DMS53 treated with DMSO at 0.1 percent for 48 hours (cell line): ENCODE data around the gene TNFRSF8.
"Not testable (repeated sequence)": the region's sequence is repeated elsewhere in the genome, so short reads cannot be mapped to it uniquely, and the experiment has no call there.

Experiments used
- DNase-seq: peaks from one replicate; lab custom pipeline; 2025; ENCODE audit not compliant: unreplicated experiment; lab: John Stamatoyannopoulos, UW

TNFRSF8 gene

DNA sequence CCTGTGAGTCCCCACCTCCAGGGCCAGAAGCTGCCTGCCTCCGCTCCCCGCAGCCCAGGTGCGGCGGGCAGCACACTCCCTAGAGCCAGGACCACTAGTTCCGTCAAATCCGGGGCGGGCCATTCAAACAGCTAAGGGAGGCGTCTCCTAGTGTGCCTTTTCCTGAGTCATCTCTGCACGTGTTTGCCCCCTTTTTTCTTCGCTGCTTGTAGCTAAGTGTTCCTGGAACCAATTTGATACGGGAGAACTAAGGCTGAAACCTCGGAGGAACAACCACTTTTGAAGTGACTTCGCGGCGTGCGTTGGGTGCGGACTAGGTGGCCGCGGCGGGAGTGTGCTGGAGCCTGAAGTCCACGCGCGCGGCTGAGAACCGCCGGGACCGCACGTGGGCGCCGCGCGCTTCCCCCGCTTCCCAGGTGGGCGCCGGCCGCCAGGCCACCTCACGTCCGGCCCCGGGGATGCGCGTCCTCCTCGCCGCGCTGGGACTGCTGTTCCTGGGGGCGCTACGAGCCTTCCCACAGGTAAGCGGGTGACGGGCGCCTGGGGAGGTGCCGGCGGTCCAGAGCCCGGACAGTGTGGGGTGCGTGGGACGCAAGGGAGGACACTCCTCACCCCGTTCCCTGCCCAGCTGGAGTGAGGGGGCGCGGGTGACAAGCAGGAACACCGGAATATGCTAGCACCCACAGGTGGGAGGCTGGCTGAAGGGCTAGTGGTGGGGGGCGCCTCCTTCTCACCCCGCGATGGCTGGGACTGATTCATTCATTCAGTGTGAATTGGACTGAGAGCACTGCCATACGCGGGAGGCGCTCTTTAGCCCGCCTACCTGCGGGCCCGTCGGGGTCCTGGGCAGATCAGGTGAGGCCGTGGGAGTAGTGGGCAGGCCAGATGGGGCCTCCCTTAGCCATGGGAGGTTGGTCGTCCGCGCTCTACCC is at the start of gene TNFRSF8:
TNFRSF8 (plus strand) TSS at position 163 of the 932 bp plus-strand sequence; CDS start at position 459, 296 bp downstream.
- DNase-seq: no peak

DNA sequence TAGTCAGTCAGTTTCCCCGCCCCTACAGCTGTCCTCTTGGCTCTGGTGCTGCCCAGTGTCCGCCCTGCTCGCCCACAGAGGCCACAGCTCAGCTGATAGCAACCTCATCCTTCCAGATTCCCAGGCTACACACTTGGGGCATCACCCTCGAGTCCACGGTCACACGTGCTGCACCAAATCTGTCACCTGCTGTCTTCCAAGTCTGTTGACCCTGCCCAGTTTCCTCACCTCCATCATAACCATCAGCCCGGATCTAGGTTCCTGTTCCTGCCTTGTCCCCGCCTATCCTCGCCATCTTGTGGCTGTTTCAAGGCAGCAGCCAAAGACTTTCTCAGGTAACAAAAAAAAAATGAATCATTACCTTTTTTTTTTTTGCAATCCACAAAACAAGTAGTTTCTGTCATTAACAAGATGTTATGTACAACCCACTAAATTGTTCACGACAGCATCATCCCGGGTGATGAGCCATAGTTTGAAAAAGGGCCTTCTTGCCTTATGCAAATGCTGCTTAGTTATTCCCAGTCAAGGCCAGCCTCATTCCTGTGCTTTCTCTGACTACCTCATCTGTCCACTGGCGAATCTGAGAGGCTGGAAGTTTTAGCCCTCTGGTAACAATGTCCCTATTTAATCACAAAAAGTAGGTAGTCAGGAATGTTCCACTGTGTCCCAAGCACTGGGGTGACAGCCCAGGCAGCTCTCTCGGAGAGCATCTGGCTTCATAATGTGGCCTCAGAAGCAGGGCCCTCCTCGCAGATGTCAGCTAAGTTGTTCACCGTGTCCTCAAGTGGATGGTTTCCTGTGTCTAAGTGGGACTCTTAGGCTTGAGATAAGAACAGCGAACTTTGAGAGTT is 48.7 kb upstream of the TNFRSF8 start:
- DNase-seq: no peak

DNA sequence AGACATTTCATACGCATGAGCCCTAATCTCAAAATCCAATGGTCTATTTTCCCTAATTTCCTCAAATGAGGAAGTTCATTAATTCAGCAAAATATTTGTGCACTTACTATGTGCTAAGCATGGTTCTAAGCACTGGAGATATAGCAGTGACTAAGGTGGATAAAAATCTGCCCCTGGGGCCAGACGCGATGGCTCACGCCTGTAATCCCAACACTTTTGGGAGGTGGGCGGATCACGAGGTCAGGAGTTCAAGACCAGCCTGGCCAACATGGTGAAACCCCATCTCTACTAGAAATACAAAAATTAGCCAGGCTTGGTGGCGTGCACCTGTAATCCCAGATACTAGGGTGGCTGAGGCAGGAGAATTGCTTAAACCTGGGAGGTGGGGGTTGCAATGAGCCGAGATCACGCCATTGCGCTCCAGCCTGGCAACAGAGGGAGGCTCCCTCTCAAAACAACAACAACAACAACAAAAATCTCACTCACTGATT is 48.1 kb upstream of the TNFRSF8 start:
- DNase-seq: no peak

DNA sequence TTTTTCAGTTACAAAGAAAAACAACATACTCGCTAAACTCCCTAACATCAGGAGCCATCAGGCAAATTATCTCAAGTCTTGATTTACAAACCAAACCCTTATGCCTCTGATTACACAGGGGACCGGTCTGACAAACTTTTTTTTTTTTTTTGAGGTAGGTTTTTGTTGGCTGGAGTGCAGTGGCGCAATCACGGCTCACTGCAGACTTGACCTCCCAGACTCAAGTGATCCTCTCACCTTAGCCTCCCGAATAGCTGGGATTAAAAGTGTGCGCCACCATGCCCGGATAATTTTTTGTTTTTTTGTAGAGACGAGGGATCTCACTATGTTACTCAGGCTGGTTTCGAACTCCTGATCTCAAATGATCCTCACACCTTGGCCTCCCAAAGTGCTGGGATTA is 47.6 kb upstream of the TNFRSF8 start:
- no peak for DNase-seq

DNA sequence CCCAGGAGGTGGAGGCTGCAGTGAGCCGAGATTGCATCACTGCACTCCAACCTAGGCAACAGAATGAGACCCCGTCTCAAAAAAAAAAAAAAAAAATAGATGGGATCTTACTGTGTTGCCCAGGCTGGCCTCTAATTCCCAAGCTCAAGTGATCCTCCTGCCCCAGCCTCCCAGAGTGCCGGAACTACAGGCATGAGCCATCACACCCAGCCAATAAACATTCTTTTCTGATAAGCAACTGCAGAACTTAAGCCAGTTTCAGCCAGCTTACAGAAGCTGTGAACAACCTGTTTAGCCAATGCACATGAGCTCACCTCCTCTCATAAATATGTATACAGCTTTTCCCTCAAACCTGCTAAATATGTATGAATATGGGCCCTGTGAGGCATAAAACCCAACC is 46.9 kb upstream of the TNFRSF8 start:
- no peak for DNase-seq

DNA sequence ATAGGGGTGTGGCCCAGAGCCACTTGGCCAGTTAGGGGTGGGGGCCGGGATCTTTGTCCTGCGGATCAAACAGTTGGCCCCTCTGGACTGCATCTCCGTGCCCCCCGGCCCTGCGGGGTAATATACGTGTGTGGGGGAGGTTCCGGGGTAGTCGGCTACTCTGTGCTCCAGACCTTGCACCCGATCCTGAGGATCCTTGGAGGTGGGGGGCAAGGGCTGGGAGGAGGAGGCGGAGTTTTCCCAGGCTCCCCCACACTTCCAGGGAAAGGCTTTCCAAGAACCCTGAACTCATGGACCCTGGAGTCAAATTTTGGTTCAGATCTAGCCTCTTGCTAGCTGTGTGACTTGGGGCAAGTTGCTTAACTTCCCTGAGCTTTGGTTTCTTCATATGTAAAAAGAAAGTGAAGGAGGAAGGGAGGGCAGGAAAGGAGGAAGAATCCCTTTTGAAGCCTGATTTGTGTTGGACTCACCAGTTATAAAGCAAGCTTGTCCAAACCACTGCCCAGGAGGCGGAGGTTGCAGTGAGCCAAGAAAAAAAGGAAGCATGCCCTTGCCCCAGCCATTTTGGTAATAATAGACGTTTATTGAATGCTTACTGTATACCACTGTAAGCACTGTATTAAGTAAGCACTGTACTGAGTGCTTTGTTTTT is 43.1 kb upstream of the TNFRSF8 start:
- no peak for DNase-seq

DNA sequence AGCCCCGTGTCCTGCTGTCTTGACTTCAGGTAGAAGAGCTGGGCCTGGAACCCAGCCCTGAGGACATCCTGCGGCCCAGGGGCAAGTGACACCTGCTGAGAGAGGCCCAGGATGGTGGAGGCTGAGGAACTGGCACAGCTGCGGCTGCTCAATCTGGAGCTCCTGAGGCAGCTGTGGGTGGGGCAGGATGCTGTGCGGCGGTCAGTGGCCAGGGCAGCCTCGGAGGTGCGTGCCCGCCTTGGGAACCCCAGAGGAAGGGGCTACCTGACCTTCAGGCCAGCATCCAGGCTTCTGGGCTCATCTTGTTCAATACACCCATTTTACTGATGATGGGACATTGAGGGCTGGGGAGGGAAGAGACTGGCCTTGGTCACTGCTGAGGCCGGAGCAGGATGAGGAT is 41.5 kb upstream of the TNFRSF8 start:
- DNase-seq: no peak

DNA sequence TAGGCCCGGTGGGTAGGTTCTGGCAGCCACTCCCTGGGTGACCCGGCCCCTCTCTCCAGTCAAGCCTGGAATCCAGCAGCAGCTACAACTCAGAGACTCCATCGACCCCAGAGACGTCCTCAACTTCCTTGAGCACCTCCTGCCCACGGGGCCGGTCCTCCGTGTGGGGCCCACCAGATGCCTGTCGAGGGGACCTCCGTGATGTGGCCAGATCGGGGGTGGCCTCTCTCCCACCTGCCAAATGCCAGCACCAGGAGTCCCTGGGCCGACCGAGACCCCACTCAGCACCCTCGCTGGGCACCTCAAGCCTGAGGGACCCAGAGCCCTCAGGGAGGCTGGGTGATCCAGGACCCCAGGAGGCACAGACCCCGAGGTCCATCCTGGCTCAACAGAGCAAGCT is 41.1 kb upstream of the TNFRSF8 start:
- no peak for DNase-seq

DNA sequence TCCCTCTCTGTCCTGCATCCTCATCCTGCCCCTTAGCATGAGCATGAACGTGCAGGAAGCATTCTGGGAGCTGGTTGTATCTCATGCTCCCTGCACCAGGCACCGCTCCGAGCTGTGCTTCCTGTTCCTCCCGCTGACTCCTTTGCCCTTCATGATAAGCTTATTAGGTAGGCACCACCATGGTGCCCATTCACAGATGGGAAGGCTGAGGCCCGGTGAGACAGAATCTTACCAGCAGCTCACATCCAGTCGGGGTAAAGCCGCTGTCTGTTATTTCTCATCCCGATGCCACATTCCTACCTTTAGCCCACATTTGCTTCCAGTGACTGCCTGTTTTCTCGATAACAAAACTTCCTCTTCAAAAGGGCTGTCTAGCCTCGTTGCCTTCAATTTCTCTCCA is 36.5 kb upstream of the TNFRSF8 start:
- DNase-seq: no peak

DNA sequence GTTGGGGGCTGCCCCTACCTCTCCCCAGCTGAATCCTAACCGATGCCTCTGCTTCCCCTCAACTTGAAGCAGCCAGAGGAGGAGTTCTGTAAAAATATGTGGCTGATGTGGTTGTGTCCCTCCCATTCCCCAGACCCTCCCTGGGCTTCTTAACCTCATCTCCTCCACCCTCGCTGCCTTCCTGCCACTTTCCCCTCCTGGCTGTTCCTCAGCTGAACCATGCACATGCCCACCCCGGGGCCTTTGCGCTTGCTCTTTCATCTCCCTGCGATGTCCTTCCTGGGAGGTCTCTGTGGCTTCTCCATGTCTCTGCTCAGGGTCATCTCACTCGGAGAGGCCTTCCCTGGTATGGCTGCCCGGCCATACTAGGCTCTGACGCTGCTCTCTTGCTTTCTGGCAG is 34.9 kb upstream of the TNFRSF8 start:
- DNase-seq: no peak

DNA sequence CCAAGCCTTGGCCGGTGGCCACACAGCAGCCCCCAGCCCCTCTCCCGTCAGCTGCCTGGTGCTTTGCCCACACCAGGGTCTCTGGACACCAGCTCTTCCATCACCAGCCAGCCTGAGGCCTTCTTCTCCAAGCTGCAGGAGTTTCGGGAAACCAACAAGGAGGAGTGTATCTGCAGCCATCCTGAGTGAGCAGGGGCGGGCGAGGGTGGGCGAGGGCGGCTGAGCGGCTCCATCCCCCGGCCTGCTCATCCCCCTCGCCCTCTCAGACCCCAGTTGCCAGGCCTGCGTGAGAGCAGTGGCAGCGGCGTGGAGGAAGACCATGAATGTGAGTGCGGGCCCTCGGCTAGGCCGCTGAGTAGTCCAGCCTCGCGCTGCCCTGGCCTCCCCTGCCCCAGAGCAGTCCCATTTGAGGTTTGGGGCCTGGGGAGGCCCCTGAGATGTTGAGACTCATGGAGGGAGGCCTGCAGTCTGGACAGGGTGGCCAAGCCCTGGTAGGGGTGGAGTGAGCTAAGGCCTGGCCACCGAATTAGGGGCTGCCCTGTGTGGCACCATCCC is 34.1 kb upstream of the TNFRSF8 start:
- DNase-seq: no peak

DNA sequence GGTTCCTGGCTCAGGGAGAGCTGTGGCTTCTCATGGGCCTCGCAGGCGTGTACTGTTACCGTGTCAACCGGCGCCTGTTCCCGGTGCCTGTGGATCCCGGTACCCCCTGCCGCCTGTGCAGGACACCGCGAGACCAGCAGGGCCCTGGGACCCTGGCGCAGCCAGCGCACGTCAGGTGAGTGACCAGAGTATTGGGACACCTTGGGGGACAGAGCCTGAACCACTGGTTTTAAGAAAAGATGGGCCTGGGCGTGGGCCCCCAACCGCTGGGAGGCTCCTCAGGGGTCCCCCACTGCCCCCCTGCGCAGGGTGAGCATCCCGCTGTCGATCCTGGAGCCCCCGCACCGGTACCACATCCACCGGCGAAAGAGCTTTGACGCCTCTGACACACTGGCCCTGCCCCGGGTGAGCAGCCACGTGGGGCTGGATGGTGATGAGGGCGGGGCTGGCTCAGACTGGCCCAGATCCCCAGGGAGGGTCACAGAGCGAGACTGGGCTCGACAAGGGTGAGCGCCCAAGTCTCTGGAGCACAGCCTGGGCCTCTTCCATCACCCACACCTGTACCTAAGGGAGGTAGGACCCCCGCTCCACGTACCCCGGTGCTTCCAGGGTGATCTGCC is 33.3 kb upstream of the TNFRSF8 start:
- no peak for DNase-seq

DNA sequence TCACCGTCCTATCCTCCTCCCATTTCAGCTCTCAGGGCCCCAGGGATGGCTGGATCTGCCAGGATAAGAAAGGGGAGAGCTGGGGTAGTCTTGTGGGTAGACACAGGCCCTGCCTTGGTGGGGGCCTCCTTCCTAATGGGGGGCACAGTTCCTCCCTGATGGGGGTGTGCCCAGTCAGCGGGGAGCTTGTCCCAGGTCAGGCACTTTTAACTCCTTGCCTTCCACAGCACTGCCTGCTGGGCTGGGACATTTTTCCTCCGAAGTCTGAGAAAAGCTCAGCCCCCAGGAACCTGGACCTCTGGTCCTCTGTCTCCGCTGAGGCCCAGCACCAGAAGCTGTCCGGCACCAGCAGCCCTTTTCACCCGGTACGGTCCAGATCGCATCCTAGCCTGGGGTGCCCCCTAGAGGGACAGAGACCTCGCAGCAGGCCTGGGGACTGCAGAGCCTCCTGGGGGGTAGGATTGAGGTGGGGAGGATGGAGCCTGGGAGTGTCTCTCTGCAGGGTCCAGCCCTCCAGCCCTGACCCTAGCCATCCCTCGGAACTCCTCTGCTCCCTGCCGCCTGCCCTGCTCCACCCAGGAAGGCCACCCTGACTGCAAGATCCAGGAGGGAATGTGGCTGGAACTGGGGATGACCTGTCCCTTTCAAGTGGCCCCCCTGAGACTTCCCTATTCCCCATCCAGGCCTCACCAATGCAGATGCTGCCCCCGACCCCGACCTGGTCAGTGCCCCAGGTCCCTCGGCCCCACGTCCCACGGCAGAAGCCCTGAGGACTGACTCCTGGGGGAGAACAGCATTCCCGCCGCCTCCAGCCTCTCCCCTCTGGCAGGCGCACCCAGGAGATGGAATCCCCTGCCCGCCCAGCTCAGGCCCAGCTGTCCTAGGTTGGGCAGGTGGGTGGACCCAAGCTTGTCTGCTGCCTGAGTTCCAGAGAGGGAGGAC is 31.8 kb upstream of the TNFRSF8 start:
- DNase-seq: no peak

DNA sequence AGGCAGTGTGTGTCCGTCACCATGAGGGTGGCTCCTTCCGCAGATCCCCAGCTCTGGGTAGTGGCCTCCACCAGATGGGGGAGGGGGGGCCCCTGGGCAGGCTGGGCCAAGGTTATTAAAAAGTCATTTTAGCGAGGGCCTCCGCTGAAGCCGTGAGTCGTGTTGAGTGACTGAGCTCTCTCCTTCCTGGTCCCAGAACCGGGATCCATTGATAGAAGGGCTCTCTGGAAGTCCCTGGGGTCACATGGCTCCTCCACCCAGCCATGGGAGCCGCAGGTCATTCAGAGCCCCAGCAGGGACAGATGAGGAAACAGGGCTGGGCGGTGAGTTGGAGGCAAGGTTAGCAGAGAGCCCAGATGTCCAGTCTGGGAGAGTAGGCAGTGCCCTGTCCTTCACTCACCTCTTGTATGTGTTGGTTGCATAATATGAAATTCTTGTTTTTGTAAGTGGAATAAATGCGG is 30.9 kb upstream of the TNFRSF8 start:
- no peak for DNase-seq

DNA sequence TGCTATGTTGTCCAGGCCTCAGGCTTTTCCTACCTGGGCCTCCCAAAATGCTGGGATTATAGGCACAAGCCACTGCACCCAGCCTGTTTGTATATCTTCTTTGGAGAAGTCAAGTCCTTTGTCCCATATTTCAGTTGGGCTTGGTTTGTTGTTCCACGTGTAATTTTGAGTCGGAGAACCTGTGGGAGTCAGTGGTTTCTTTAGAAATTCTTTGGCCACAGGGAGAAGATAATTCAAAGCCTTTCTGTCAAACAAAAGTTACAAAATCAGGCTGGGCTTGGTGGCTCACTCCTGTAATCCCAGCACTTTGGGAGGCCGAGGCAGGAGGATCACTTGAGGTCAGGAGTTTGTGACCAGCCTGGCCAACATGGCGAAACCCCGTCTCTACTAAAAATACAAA is 29.7 kb upstream of the TNFRSF8 start:
- not testable (repeated sequence) for DNase-seq

DNA sequence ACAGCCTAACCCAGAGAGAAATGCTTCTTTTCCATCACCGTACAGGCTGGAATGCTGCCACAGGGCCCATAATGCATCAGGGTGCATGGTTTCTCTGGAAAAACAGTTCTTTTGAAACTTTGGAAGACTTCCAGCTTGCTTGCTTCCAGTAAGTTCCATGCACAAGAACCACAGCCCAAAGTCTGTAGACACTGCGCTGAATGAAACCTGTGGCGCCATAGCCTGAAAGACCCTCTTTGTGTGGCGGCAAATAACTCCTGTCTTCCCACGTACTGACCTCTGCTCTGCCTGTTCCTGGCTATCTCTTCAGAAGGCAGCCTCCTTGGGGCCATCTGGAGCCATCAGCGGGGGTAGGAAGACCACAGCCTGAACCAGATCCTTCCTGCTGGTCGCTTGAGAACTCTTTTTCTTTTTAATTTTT is 28.7 kb upstream of the TNFRSF8 start:
- DNase-seq: no peak

DNA sequence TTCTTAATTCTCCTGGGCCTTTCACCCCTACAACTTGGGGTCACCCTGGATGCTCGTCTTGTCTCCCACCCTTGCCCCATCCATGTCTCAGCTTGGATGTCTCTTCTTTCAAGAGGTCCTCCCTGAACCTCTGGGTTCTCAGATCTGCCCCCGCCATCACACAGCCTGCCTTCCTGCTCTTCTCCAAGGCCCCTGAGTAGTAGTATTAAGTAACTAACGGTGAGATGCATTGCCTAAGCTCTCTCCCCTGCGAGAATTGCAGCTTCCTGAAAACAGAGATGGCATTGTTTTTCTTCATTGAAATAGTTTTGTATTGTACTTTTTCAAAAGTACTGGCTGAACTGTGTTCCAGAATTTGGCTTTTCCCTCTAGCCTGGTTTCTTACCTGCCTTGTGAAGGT is 27.8 kb upstream of the TNFRSF8 start:
- DNase-seq: no peak

DNA sequence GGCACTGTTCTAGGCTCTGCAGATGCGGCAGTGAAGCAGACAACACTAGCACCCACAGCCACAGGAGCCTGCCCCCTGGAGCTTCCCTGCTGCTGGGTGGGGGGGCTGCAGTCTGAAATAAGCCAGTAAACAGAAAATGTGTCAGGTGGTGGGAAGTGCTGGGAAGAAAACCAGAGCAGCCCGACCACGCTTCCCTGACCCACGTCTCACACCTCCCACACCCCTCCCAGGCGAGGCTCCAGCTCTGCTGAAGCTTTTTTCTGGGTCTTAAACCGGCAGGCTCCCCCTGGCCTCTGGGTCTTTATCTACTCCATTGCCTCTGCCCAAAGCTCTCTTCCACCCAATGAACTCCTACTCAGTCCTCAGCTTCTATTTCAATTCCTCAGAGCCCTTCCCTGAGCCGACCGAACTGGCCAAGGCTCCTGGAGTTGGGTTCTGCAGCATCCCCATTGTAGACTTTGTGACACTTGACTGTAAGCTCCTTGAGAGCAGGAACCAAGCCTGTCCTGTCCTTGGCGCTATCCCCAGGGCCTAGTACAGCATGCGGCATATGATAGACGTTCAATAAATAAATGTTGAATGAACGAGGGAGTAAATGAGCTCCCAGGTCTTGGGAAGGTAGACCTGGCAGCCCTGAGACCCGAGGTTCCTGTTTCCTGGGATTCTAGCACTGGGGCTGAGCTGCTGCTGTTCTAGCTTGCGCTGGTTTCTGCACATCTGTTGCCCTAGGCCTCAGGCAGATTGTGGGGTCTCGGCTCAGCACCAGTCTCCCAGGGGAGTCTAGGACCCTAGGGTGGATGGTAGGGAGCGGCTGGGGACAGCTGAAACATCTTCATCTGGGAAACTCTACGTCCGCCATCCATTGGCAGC is 25.4 kb upstream of the TNFRSF8 start:
- DNase-seq: no peak
